Gastroesophageal sphincter (tissue), 4 donors: ENCODE results near the gene THAP2. TPM values are rescaled to one million over a fixed set of nuclear protein-coding genes. Genes with fewer than 3 reads are reported as not detected.

Source experiments
- ATAC-seq: fragments of 150-250 bp; one replicate; pipeline ENCODE4 v1.9.1; 2016; ENCODE audit warnings: mild to moderate bottlenecking, moderate library complexity
- H3K27ac ChIP-seq, 4 donors: fragments of 200-600 bp; sonication (generic) in 3 of 4; 1 replicate in 3 of 4; 2 replicates in 1 of 4; pipeline ENCODE4 v1.5.1; 2016 to 2019
- H3K27me3 ChIP-seq: fragments of 200-600 bp; sonication (generic); one replicate; pipeline ENCODE4 v1.5.1; 2019
- H3K36me3 ChIP-seq, 2 donors: fragments of 200-600 bp; sonication (generic); one replicate each; pipeline ENCODE4 v1.5.1; 2019; ENCODE audit warnings: control low read depth in 1 of 2
- H3K4me1 ChIP-seq, 3 donors: fragments of 200-600 bp; sonication (generic); 1 replicate in 2 of 3; 2 replicates in 1 of 3; pipeline ENCODE4 v1.5.1; 2016 to 2019; ENCODE audit warnings: control low read depth in 2 of 3
- H3K4me3 ChIP-seq, 2 donors: fragments of 200-600 bp; sonication (generic); one replicate each; pipeline ENCODE4 v1.5.1; 2019; ENCODE audit warnings: mild to moderate bottlenecking in 1 of 2, moderate library complexity in 1 of 2
- H3K9me3 ChIP-seq, 3 donors: fragments of 200-600 bp; sonication (generic); one replicate each; pipeline ENCODE4 v1.5.1; 2017 to 2019; ENCODE audit warnings: control low read depth in 2 of 3
- CTCF ChIP-seq, 4 experiments: fragments of 200-600 bp in 2 of 4; fragments of 450-650 bp in 2 of 4; sonication (generic) in 1 of 4; IDR thresholded peaks; one replicate each; pipeline ENCODE4 v1.5.1; 2017 to 2019; ENCODE audit warnings: antibody characterized with exemption in 4 of 4, mild to moderate bottlenecking in 2 of 4, moderate library complexity in 2 of 4
- EP300 ChIP-seq: sonication (generic); formaldehyde crosslinking; IDR thresholded peaks from one replicate; pipeline ENCODE4 v1.6.1; 2017; ENCODE audit warnings: antibody characterized with exemption, mild to moderate bottlenecking
- POLR2A ChIP-seq, 2 donors: fragments of 450-650 bp; IDR thresholded peaks; one replicate each; pipeline ENCODE4 v1.6.1; 2017; ENCODE audit warnings: antibody characterized with exemption in 2 of 2, mild to moderate bottlenecking in 2 of 2, moderate library complexity in 1 of 2
- POLR2AphosphoS5 ChIP-seq: sonication (generic); formaldehyde crosslinking; IDR thresholded peaks from one replicate; pipeline ENCODE4 v1.6.1; 2017; ENCODE audit warnings: antibody characterized with exemption
- WGBS, 2 donors: methylation state at CpG; one replicate each; pipeline ENCODE4 v1.1.5; 2018; ENCODE audit warnings: low coverage in 1 of 2; 5-methylcytosine and 5-hydroxymethylcytosine counted together
- total RNA-seq, 4 donors: library from RNA; depleted of rRNA; stranded (reverse); fragments of >200 nt; gene quantifications; one replicate each; pipeline ENCODE4 v1.1.0, GENCODE V29; 2016

Gene THAP2
- total RNA-seq, 4 donors from 2014 or later, result 2.3 to 19.5 (median 6.1) TPM

- Histone ChIP-seq H3K9me3 (no peaks in the 10 kb centered on the region), H3K4me1 (no peaks in the 10 kb centered on the region), H3K36me3 (peaks cover 16 to 100% of the 10 kb centered on the region in 2 donors), H3K4me3 (no peak overlapping the region), H3K27me3 (no peaks in the 10 kb centered on the region), H3K27ac (no peak overlapping the region)
- WGBS, 2 donors, result 86 to 87% methylated on average over 2 of the region's 2 CpGs
- TF ChIP-seq POLR2A (IDR thresholded peaks at IDR 0.05) (no peak), EP300 (no peak), CTCF (IDR thresholded peaks at IDR 0.05) (no peak)
- ATAC-seq, result no peak
Observed at GRCh38 chr12:71627438-71628002, 36.6 kb upstream of the THAP2 start.

GRCh38 chr12:71636704-71637115, 27.4 kb upstream of the THAP2 start:
- no peak overlapping the region for H3K4me3 ChIP-seq
- H3K27me3 ChIP-seq, result no peaks in the 10 kb centered on the region
- TF ChIP-seq POLR2A (IDR thresholded peaks at IDR 0.05) (no peak), CTCF (IDR thresholded peaks at IDR 0.05) (peak; percentile 34 to 73 (median 56))
- no peaks in the 10 kb centered on the region for H3K9me3 ChIP-seq
- H3K36me3 ChIP-seq, result peaks cover 20 to 94% of the 10 kb centered on the region in 2 donors
- no peak for ATAC-seq
- no peaks in the 10 kb centered on the region for H3K4me1 ChIP-seq
- WGBS, 2 donors, result 21 to 26% methylated on average over 3 of the region's 3 CpGs
- H3K27ac ChIP-seq, result no peak overlapping the region

GRCh38 chr12:71638499-71638898, 25.6 kb upstream of the THAP2 start:
- no peak overlapping the region for H3K27ac ChIP-seq
- no peak overlapping the region for H3K4me3 ChIP-seq
- no peak for ATAC-seq
- H3K9me3 ChIP-seq, result no peaks in the 10 kb centered on the region
- no peaks in the 10 kb centered on the region for H3K27me3 ChIP-seq
- no peaks in the 10 kb centered on the region for H3K4me1 ChIP-seq
- H3K36me3 ChIP-seq, result peaks cover 14 to 94% of the 10 kb centered on the region in 2 donors
- no peak for TF ChIP-seq POLR2A (IDR thresholded peaks at IDR 0.05)
- no peak for TF ChIP-seq POLR2AphosphoS5
- no peak for TF ChIP-seq EP300
- no peak for TF ChIP-seq CTCF (IDR thresholded peaks at IDR 0.05)

- WGBS, 2 donors, result 62 to 78% methylated on average over 2 of the region's 2 CpGs
Observed at GRCh38 chr12:71639341-71639760, 24.8 kb upstream of the THAP2 start.

More at GRCh38 chr12:71639341-71639760, 24.8 kb upstream of the THAP2 start:
- no peaks in the 10 kb centered on the region for H3K4me1 ChIP-seq
- TF ChIP-seq POLR2A (IDR thresholded peaks at IDR 0.05) (no peak), POLR2AphosphoS5 (no peak), CTCF (IDR thresholded peaks at IDR 0.05) (no peak), EP300 (no peak)
- H3K4me3 ChIP-seq, result no peak overlapping the region
- no peak for ATAC-seq
- H3K36me3 ChIP-seq, result peaks cover 14 to 94% of the 10 kb centered on the region in 2 donors
- H3K27ac ChIP-seq, result no peak overlapping the region
- no peaks in the 10 kb centered on the region for H3K9me3 ChIP-seq
- no peaks in the 10 kb centered on the region for H3K27me3 ChIP-seq
